Fibroblast of lung (primary cell): ENCODE measurements around the gene TBC1D10B.

Experiments
- CTCF ChIP-seq, 2 donors: IDR thresholded peaks in 1 of 2; conservative IDR thresholded peaks in 1 of 2; 1 replicate in 1 of 2; 2 replicates in 1 of 2; pipeline ENCODE4 v1.5.1; 2011 to 2012; ENCODE audit warnings: low read length in 2 of 2, control low read depth in 1 of 2, inconsistent platforms in 1 of 2, low read depth in 1 of 2, mild to moderate bottlenecking in 1 of 2
- EZH2 ChIP-seq: IDR thresholded peaks from 2 replicates; pipeline ENCODE4 v1.5.1; 2012; ENCODE audit warnings: low read length, control low read depth, mild to moderate bottlenecking; ENCODE audit errors: missing control alignments

- TF ChIP-seq EZH2 (no peak), CTCF (conservative IDR thresholded peaks at IDR 0.05 in 1 of 2, IDR thresholded peaks at IDR 0.05 in 1 of 2; ENCODE audit: low read depth in 1 of 2, low read length in 2 of 2) (no peak)
These were observed 980 bp downstream of the TBC1D10B start for GRCh38 chr16:30369091-30369937.
